ENCODE data around the gene YRDC. TPM values are rescaled to one million over a fixed set of nuclear protein-coding genes. Genes with fewer than 3 reads are reported as not detected.

The YRDC gene
- polyA plus RNA-seq, 1 of the 3 experiments (the other 2 are of a cell fraction), result 34.2 TPM

- no peak for TF ChIP-seq REST (IDR thresholded peaks at IDR 0.05; ENCODE audit: low read depth, low read length)
Observed at GRCh38 chr1:37846647-37847339, 38.8 kb upstream of the YRDC start (continued).

- H4K20me1 ChIP-seq (ENCODE audit: insufficient read depth), result peaks cover 43% of the 10 kb centered on the region
- POLR2A ChIA-PET, result no interaction called here
Observed at GRCh38 chr1:37845786-37846185, 37.8 kb upstream of the YRDC start.

More at GRCh38 chr1:37845786-37846185, 37.8 kb upstream of the YRDC start:
- H3F3A ChIP-seq (replicated peaks; ENCODE audit: insufficient read depth), result no peaks in the 10 kb centered on the region
- H3K4me1 ChIP-seq (ENCODE audit: control insufficient read depth in 1 of 2, insufficient read depth in 2 of 2, low read depth in 1 of 2, low read length in 1 of 2), result peaks cover 0 to 5% of the 10 kb centered on the region in 2 experiments; a peak in 1 of 4 replicates
- peaks cover 30 to 33% of the 10 kb centered on the region in 2 experiments for H3K36me3 ChIP-seq (replicated peaks in 1 of 2; ENCODE audit: control insufficient read depth in 1 of 2, insufficient read depth in 2 of 2, low read length in 1 of 2)
- no peaks in the 10 kb centered on the region for H3K9me3 ChIP-seq
- H3K27ac ChIP-seq (ENCODE audit: low read depth in 2 of 2, low read length in 1 of 2), result no peak overlapping the region
- CTCF ChIA-PET, result interaction anchor here (1.5 to 3.2 kb wide), 2 partner anchors 14 to 25 kb away, joined by 3 to 11 read pairs; partner anchors contain the start of gene MTF1
- no peaks in the 10 kb centered on the region for H3K27me3 ChIP-seq (ENCODE audit: insufficient read depth)
- DNase-seq, result no peak
- no peaks in the 10 kb centered on the region for H3K9me2 ChIP-seq
- H2AFZ ChIP-seq (ENCODE audit: low read depth), result no peak overlapping the region
- no peak for TF ChIP-seq SIN3A (IDR thresholded peaks at IDR 0.05; ENCODE audit: borderline replicate concordance, low read depth, low read length)
- TF ChIP-seq TAF1 (IDR thresholded peaks at IDR 0.05; ENCODE audit: borderline replicate concordance, low read depth, low read length), result no peak
- TF ChIP-seq NFIC (IDR thresholded peaks at IDR 0.05; ENCODE audit: borderline replicate concordance), result no peak
- TF ChIP-seq FOSL2 (IDR thresholded peaks at IDR 0.05; ENCODE audit: borderline replicate concordance, low read depth), result no peak
- TF ChIP-seq REST (IDR thresholded peaks at IDR 0.05; ENCODE audit: low read depth, low read length), result no peak
- no peak for TF ChIP-seq RCOR1 (IDR thresholded peaks at IDR 0.05; ENCODE audit: low read length)
- TF ChIP-seq SMC3 (IDR thresholded peaks at IDR 0.05; ENCODE audit: low read depth, low read length), result no peak
- TF ChIP-seq CHD2 (IDR thresholded peaks at IDR 0.05; ENCODE audit: low read length, partially characterized antibody), result no peak
- no peak for TF ChIP-seq MAX (IDR thresholded peaks at IDR 0.05; ENCODE audit: low read depth)
- TF ChIP-seq PBX3 (IDR thresholded peaks at IDR 0.05), result no peak
- TF ChIP-seq JUND (IDR thresholded peaks at IDR 0.05), result no peak
- no peak for TF ChIP-seq USF1 (IDR thresholded peaks at IDR 0.05; ENCODE audit: borderline replicate concordance, low read depth)
- no peak for TF ChIP-seq RXRA (IDR thresholded peaks at IDR 0.05; ENCODE audit: borderline replicate concordance, low read depth)
- TF ChIP-seq FOXJ3 (CRISPR knock-in tag; IDR thresholded peaks at IDR 0.05), result no peak
- TF ChIP-seq EZH2phosphoT487 (IDR thresholded peaks at IDR 0.05; ENCODE audit: borderline replicate concordance, low read depth), result no peak
- no peak overlapping the region for H3K4me2 ChIP-seq
- no peak overlapping the region for H3K9ac ChIP-seq
- peaks cover 85% of the 10 kb centered on the region for H3K79me2 ChIP-seq (ENCODE audit: insufficient read depth)
- H3K4me3 ChIP-seq (ENCODE audit: low read depth in 2 of 2, low read length in 1 of 2), result no peak overlapping the region
- WGBS (ENCODE audit: low lambda C conversion rate), result 94% methylated on average over 3 of the region's 3 CpGs

Data from SK-N-SH (cell line).